Stimulated activated naive CD4-positive, alpha-beta T cell treated with Interleukin-2 at 50 U/mL for 16 hours (primary cell): Measurements from ENCODE around the gene RETN.
A peak's percentile ranks its signal among the peaks of the same experiment; 100 is the strongest.

Source experiments
- DNase-seq: peaks from one replicate; lab custom pipeline; 2025; lab: John Stamatoyannopoulos, UW

Gene RETN

DNA sequence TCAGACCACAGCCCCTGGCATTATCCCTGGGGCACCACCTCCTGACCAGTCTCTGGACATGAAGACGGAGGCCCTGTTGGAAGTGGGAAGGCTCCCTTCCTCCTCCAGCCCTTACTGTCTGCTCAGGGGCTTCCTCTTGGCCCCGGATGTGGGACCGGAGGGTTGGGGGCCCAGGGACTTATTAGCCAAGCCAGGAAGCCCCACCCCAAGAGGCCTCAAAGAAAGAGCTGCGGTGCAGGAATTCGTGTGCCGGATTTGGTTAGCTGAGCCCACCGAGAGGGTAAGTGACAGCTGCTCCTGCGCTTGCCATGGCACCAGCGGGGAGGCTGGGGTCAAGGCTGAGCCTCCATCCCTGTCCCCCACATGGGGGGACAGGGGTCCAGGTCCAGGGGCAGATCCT, at the start of gene RETN:
RETN (plus strand) TSS at position 208 of the 400 bp plus-strand sequence. CDS start 278 bp downstream, outside the sequence.
- DNase-seq = no peak

DNA sequence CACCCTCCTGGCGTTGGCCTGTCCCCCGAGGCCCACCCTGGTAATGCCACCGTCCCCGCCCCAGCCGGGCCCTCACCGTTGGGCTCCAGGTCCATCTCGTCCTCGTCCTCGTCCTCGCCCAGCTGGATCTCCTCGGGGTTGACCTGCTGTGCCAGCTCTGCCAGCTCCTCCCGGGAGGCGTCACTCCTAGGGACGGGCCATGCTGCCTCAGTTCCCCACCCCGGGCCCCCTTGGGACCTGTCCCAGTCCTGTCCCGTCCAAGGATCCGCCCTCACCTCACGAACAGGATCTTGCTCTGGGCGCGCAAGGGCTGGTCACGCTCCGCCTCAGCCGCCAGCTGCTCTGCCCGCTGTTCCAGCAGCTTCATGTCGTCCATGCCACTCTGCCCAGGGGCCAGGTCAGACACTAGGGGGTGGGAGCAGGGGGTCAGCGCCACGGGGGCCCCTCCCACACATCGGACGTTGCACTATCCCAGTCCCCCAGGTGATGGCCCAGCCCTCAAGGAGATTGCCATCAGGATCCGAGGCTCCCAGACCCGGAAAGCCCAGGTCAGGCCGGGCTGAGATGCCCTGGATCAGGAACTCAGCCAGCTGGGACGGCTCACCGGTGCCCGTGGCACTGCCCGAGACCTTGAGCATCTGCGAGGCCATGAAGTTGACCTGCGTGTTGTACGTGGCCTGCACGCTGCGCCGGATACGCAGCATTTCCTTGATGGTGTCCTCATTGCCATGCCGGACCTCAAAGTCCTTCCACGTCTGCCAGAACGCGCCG, 49.0 kb upstream of the RETN start:
- DNase-seq = no peak

DNA sequence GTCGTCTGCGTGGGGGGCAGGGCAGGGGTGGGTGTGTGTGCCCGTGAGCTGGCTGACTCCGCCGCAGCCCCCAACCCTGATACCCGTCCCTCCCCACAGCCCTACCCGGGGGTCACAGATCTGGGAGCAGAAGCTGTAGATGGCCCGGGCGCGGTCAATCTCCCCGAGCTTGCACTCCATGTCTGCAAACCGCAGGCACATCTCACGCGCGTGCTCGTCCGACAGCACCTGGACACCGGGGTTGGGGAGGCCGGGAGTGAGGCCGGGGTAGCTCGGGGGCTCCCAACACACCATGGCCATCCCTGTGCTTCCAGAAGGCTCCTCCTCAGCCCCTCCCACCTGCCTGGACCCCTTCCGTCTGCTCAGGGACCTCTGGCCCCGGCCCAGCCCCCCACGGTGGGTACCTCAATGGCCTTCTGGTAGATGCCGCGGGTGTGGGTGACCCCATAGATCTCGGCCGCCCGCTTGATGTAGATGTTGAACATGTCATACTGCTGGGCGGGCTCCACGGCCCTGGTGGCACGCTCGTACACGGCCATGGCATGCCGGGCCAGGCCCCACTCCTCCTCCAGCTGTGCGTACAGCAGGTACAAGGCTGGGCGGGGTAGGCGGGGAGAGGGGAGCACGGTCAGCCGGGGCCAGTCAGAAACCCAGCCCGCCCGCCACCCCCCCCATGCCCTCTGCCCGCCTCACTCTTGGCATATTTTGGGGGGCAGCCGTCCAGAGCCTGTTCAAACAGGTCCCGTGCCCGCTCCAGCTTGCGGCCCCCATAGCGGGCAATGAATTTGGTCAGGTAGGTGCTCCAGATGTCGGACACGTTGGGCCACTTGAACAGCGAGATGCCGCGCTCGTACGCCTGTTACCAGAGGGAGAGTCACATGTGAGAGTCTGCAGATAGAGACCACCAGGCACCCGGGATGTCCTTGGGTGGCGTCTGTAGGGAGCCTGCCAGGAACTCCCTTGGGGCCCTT, 48.1 kb upstream of the RETN start:
- no peak for DNase-seq

- no peak for DNase-seq
Measured at GRCh38 chr19:7622933-7623685, 45.7 kb upstream of the RETN start.

DNA sequence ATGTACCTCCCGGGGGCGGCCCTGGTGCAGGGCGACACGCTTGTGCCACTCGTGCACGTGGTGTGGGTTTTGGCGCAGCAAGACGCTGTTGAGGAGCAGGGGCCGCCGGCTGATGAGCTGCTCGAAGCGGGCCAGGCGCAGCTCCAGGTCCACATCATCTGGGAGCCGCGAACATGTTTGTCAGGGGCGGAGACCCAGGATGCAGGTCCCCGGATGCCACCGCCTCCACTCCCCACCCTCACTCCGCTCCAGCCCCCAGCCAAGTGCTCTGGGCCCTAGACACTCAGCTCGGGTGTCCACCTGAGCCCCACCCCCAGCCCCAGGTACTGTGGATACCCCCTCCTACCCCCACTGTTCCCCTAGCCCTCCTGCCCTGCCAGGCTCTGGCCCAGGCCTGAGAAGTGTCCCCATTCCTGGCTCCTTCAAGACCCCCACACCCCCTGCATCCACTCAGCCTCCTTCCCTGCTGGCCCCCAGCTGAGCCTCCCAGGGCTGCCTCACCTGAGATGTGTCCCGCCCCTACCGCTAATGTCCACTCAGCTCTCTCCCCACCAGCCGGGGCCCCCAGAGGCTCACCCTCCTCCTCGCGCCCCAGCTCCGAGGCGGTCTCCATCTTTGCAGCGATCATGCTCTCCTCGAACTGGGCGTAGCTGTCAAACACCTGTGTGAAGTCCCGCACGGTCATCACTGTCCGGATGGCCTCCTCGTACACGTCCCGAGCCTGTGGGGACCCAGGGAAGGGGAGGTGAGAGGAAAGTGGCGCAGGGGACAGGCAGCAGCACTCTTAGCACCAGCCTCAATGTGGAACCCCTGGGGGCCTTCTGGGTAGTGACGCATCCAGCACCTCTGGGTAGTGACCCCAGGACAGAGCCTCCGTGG, 44.9 kb upstream of the RETN start:
- no peak for DNase-seq

DNA sequence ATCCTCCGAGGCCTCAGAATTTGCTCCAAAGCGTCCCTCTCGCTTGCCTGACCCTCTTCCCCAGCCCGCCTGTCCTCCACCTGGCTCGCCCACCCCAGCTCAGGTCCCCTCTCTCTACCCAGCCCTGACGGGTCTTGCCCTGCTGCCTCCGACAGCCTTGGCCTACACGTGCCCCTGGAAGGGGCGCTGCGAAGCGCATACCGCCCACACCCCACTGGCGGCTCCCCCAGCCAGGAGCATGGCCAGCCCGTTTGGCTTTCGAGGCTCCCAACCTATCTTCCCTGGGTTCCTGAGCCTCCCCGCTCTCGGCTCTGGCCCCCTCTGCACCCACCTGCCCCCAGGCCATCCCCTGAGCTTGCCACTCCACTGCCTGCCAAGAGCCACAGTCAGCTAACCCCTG, 44.0 kb upstream of the RETN start:
- DNase-seq = no peak

- DNase-seq = no peak
Measured at GRCh38 chr19:7625763-7626372, 43.0 kb upstream of the RETN start.

DNA sequence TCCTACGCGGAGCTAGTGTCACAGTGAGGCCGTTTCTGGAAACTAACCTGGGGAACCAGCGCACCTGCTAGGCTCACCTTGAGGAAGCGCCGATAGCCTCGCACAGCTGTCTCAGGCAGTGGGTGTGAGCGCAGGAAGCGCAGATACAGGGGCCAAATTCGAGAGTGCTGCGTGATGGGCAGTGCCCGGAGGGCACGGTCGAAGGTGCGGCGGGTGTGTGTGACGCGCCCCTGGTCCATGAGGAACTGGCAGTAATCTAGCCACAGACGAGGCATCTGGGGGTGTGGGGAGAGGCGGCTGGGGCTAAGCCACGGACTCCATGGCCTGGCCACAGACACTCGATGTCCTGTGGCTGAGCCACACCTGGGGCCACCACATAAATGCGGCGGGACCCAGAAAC, 41.7 kb upstream of the RETN start:
- DNase-seq = no peak

- no peak for DNase-seq
Measured at GRCh38 chr19:7628589-7629311, 40.1 kb upstream of the RETN start.

DNA sequence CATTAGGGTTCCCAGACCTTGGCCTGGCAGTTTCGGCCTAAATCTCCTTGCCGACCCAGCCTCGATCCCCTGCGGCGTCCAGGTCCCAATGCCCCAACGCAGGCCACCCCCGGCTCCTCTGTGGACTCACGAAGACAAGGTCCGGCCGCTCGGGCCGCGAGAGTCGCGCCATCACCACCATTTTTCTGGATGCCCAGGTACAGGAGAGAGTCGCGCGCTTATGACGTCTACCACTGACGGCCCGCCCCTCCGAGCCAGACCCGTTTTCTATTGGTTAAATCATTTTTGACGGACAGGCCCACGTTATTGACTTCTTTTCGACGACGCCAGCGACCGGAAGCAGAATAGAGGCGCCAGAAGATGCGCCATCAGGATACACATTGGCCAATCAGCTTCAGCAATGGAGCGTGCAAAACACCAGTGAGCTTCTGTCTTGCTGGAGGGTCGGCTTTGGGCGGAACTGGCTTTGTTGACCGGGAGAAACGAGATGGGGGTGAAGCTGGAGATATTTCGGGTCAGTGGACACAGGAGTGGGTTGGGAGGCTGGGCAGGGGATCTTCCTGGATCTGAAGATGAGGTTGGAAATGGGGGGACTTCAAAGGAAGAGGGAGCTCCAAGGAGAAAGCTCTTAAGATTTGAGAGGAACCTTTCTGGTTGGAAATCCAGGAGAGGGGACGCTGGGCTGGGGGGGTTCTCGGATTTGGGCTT, 39.3 kb upstream of the RETN start, which contains the start of the genes PET100 and XAB2:
PET100 (plus strand) TSS at position 447 of the 708 bp plus-strand sequence; CDS start at position 488, 41 bp downstream.
XAB2 (minus strand) TSS at position 199 of the 708 bp plus-strand sequence; CDS start at position 181, 18 bp downstream.
- DNase-seq = peak; percentile 93

DNA sequence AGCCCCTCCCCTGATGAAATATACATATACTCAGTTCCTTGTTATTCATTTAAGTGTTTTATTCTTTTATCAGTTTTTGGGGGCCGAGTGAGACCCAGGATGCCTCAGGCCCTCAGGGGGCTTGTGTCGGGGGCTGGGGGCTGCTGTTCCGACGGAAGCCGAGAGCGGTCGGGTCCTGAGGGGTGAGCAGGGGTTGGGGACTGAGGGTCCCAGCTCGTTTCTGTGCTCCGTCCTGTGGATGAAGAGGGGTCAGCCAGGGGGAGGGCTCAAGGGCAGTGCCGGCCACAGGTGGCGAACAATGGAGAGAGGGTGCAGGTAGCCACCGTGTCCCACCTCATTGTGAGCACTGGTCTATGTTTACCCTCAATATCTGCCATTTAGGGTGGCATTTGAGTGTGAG, 37.3 kb upstream of the RETN start:
- DNase-seq = no peak

DNA sequence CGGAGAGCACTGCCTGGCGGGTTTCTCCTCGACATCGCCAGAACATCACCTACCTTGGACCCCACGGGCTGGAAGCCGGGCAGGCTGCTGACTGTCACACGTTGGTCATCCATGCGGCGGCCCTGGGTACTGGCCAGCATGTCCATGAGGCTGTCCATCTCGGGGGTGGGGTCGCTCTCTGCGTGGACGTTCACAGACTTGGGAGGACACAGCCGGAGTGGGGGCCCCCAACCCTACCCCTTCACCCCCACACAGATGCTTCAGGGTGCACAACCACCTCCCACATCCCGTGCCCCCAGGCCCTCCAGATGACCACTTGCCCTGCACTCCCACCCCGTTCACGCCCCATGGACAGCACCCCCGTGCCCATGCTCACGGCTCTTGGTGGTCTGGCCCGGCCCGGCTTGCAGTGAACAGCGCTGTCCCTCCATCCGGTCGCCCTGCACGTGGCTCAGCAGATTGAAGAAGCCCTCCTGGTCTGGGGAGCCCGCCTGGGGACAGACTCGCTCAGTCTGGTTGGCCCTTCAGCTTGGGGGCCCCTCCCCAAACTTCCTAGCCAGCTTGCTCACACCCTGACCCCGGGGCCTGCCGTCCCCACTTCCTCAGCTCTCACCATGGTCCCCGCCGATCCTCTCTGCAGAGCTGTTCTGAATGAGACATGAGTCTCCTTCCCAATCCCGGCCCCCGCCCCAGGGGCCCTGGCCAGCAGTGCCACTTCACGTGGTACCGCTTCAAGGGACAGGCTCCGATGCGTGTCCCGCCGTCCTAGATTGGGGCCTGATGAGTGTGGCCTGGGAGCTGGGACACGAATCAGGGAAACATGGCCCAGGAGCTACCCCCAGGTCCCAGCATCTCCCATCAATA, 36.3 kb upstream of the RETN start:
- DNase-seq = no peak

GRCh38 chr19:7633698-7634097, 35.2 kb upstream of the RETN start, which contains the start of gene PCP2:
Gene PCP2 (minus strand): TSS chr19:7633719. CDS start chr19:7633457, 262 bp downstream.
- DNase-seq = no peak

DNA sequence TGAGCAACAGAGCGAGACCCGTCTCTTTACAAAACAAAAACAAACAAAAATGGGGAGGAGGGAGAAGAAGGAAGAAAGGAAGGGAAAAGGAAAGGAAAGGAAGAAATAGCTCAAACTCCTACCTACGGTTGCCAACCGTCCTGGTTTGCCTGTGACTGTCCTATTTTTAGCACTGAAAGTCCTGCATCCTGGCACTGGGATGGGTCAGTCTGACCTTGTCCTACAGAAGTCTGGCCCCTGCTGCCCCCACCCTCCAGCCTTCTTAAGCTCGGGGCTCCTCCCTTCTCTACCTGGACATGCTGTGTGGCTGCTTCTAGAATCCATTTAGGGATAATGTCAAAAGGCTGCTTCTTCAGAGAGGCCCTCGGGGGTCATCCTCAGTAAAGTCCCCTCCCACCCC, 33.2 kb upstream of the RETN start:
- no peak for DNase-seq

- DNase-seq = no peak
Measured at GRCh38 chr19:7636317-7636690, 32.5 kb upstream of the RETN start.

DNA sequence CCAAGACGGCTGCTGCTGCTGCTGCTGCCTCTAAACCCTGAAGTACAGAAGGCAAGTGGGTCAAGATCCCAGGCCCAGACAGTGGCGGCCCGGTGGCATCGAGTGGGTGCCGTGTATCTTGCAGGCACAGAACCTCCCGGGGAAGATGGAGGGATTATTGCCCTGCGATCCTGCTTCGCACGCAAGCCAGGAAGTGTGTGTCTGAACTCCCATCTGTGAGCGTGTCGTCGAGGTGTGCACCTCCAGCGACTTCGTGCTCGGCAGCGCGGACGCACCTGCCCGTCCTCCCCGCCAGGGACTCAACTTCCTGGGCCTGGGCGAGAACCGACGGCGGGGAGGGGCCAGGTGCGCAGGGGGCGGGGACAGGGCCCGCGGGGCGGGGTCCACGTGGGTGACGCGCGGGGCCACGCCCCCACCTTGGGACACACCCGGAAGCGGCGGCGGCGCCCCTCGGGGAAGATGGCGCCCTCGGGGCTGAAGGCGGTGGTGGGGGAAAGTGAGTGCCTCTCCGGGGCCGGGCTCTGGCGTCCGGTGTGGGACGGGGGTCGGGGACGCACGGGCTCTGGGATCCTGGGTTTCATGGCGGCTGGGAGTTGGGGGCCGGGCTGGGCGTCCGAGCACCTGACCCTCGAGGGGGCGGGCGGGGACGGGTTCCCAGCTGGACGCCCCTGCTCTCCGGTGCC, 32.0 kb upstream of the RETN start, which contains the start of gene STXBP2:
STXBP2 (plus strand) TSS at position 420 of the 683 bp plus-strand sequence; CDS start at position 460, 40 bp downstream.
- peak; percentile 86 for DNase-seq
